ENCODE data around the gene ZNF429.
A peak's percentile ranks its signal among the peaks of the same experiment; 100 is the strongest.
"Not testable (repeated sequence)": the region's sequence is repeated elsewhere in the genome, so short reads cannot be mapped to it uniquely, and the experiment has no call there.

Gene ZNF429

GRCh38 chr19:21505459-21506451, at the start of gene ZNF429:
TSS of gene ZNF429 (plus strand) at chr19:21505602. CDS start at chr19:21505772, 170 bp downstream.
- DNase-seq: peak; percentile 86

- no peak for DNase-seq
Observed at GRCh38 chr19:21460686-21461085, 44.7 kb upstream of the ZNF429 start.

- DNase-seq: no peak
Observed at GRCh38 chr19:21462540-21462939, 42.9 kb upstream of the ZNF429 start.

DNA sequence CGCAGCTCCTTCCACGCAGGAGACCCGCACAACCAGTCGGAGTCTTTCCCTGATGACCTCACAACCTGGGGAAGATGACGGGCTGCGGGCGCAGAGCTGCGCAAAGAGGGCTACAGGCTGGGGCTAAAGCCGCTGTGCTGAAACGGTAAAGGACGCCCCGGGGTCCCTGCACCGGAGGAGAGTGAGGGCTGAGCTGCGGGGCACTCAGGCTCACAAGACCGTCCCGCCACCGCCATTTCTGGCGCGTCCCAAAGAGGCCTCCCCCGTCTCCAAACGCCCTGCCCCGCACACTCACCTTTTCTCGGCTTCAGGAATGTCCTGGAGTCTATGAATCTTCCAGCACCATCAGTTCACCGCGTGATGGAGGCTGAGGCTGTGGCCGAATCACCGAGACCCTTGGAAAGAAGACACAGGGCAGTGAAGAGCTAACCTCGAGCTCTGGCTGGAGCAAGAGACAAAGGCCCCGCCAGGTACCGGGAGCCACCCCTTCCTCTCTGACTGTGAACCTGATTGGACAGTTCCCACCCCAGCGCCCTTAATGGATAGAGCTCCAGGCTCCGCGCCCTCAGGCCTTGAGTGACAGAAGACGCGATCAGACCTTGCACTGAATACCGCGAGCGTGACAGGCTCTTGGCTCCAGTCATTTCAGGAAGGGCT, 41.8 kb upstream of the ZNF429 start:
- no peak for DNase-seq

GRCh38 chr19:21466627-21467026, 38.8 kb upstream of the ZNF429 start:
- DNase-seq: no peak

DNA sequence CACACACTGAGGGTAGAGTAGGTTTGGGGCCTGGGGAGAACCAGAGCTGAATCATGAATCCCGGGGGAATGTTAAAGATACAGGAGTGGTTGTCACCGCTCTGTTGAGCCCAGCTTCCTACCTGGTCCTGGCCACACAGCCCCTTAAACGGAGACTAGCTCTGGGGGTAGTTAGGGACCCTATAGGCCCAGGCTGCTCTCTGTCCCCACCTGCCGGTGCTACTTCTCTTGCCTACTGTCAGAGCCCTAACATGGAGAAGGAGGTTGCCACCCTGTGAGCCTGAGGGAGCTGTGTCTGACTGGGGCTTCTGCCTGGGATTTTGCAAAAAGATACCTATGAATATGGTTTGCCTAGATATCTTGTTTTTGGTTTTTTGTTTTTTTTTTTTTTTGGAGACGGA, 36.6 kb upstream of the ZNF429 start:
- DNase-seq: no peak

DNA sequence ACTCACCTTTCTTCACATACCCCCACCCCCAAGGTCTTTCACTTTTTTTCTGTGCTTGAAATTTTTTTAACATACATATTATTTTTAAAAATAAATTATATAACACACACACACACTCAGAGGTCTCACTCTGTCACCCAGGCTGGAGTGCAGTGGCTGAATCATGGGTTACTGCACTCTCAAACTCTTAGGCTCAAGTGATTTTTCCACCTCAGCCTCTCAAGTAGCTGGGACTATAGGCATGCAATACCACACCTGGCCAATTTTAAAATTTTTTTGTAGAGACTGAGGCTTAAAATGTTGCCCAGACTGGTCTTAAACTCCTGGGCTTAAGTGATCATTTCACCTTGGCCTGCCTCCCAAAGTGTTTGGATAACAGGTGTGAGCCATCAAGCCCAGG, 32.9 kb upstream of the ZNF429 start:
- no peak for DNase-seq

GRCh38 chr19:21474671-21475181, 30.7 kb upstream of the ZNF429 start:
- no peak for DNase-seq

GRCh38 chr19:21482361-21482760, 23.0 kb upstream of the ZNF429 start:
- DNase-seq: not testable (repeated sequence)

DNA sequence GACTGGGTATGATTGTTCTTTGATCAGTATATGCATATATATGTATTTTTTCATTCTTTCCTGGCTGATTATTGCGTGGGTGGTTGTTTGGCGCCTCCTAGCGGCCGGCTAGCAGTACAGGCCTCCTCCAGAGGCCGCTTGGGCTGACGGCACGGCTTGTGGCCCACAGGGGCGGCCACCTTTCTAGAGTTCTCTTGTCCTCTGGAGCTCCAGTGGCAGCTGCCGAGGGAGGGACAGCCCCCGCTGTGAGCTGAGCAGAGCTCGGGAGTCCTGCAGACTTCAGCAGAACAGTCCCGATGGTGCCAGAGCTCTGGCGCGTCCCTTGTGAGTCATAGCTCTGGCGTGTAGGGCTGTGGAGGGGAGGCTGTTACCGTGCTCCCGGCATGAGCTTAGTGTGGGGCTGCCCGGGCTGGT, 22.5 kb upstream of the ZNF429 start:
- peak; percentile 15 for DNase-seq

- no peak for DNase-seq
Observed at GRCh38 chr19:21483589-21484170, 21.7 kb upstream of the ZNF429 start.

DNA sequence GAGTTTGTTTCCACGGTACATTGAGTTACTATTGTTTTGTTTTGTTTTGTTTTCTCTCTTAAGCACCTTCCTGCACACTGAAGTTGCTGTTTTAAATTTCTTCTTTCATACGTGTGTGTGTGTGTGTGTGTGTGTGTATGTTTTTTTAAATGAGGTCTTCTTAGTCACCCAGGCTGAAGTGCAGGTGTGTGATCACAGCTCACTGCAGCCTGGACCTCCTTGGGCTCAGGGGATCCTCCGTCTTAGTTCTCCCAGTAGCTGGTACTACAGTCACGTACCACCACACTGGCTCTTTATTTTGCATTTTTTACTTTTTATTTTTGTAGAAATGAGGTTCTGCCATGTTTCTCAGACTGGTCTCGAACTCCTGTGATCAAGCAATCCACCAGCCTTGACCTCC, 20.8 kb upstream of the ZNF429 start:
- no peak for DNase-seq

GRCh38 chr19:21485926-21486325, 19.5 kb upstream of the ZNF429 start:
- no peak for DNase-seq

GRCh38 chr19:21487969-21488368, 17.4 kb upstream of the ZNF429 start:
- DNase-seq: no peak

DNA sequence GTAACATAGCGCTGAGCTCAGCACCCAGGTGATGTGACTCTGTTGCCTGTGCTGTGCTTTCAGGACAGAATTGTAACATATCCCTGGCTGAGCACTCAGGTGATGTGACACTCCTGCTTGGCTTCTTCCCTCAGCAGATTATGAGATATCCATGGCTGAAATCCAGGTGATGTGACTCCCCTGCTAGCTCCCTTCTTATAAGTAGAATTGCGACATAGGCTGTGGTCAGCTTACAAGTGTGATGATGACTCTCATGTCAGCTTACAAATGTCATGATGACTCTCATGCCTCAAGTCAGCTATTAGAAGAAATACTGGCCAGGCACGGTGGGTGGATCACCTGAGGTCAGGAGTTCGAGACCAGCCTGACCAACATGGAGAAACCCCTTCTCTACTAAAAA, 14.3 kb upstream of the ZNF429 start:
- DNase-seq: no peak

DNA sequence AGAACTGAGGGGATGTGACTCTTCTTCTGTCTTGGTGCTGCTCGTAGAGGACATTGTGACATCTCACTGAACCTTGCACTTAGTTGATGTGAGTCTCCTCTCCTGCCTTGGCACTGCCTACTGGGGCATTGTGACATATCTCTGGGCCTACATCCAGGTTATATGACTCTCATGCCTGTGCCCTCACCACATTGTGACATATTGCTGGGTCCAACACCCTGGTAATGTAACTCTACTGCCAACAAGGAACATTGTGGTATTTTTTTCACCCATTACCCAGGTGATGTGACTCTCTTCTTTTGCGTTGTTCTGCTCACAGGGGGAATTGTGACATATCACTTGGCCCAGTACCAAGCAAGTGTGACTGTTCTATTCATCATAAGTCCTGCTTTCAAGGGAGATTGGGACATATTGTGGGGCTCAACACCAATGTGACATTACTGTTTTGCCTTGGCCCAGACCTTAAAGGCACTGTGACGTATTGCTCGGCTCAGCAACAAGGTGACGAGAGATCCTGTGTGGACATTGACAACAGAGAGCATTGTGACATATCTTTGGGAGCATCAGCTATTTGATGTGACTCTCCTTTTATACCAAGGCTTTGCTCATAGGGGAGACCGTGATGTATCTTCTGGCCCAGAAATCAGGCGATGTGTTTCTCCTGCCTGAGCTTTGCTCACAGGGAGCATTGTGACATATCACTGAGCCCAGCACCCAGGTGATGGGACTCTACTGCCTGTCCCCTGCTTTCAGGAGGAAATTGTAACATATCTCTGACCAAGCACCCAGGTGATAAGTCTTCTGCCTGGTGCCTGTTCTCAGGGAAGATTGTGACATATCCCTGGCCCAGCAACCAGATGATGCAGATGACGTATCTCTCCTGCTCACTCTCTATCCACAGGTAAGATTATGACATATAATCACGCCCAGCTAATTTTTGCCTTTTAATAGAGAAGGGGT, 12.2 kb upstream of the ZNF429 start:
- no peak for DNase-seq

GRCh38 chr19:21496876-21497275, 8.5 kb upstream of the ZNF429 start:
- DNase-seq: no peak

GRCh38 chr19:21498651-21499050, 6.8 kb upstream of the ZNF429 start:
- no peak for DNase-seq

GRCh38 chr19:21508198-21508597, 2.8 kb downstream of the ZNF429 start:
- no peak for DNase-seq

DNA sequence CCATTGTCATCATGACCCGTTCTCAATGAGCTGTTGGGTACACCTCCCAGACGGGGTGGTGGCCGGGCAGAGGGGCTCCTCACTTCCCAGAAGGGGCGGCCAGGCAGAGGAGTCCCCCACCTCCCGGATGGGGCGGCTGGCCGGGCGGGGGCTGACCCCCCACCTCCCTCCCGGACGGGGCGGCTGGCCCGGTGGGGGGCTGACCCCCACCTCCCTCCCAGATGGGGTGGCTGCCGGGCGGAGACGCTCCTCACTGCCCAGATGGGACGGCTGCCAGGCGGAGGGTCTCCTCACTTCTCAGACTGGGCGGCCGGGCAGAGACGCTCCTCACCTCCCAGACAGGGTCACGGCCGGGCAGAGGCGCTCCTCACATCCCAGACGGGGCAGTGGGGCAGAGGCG, 5.7 kb downstream of the ZNF429 start:
- DNase-seq: not testable (repeated sequence)

GRCh38 chr19:21512609-21513008, 7.2 kb downstream of the ZNF429 start:
- DNase-seq: not testable (repeated sequence)

DNA sequence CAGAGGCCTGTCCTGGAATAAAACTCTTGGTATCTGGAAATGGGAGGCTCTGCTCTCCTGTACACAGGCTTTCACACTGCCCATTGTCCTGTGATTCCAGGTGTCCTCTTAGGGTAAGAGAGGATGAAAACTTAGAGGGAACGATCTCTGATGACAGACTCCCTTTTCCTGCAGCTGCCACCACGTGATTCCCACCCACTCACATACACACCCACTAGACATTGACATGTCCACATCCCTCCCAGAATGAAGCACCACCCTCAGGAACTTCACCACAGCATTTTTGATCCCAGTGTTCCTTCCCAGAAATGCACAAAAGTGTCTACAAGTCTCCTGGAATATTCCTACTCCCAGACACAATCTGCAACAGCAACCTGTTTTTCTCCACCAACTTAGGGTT, 8.2 kb downstream of the ZNF429 start:
- no peak for DNase-seq
